Measurements from ENCODE around the gene TIMMDC1. TPM values are rescaled to one million over a fixed set of nuclear protein-coding genes. Genes with fewer than 3 reads are reported as not detected.

TIMMDC1 gene
- total and polyA plus RNA-seq, 10 of the 15 experiments (the other 5 are each of a cell fraction or from before 2014, with no cell fraction given): 55.9 to 146 (median 72.1) TPM

GRCh38 chr3:119457246-119457645, 41.1 kb upstream of the TIMMDC1 start:
- ChIA-PET POLR2A (interaction anchor here (0.6 kb wide), 1 partner anchor 49 kb away, joined by 3 read pairs; no protein-coding TSS in a partner anchor), RAD21 (ENCODE audit: unreplicated experiment) (no interaction called here), CTCF (no interaction called here), SMC1A (ENCODE audit: uncharacterized antibody, unreplicated experiment) (interaction anchor here (1.3 kb wide), 2 partner anchors 17 to 31 kb away, joined by 3 to 4 read pairs; no protein-coding TSS in a partner anchor)
- ATAC-seq (no peak), DNase-seq (ENCODE audit: low read depth, low spot score) (no peak), FAIRE-seq (no peak)
- WGBS (ENCODE audit: insufficient coverage, insufficient replicate concordance, low lambda C conversion rate, missing lambda C conversion rate): 100% methylated on average over 4 of the region's 4 CpGs
- H3K27ac ChIP-seq (ENCODE audit: control insufficient read depth, insufficient read depth): no peak overlapping the region
- in situ Hi-C loops (cut with MboI): no loop called here
- H3K4me3 ChIP-seq: no peak overlapping the region
- no peak overlapping the region; the same call in 1 of the 2 replicates for H3K4me2 ChIP-seq (ENCODE audit: control insufficient read depth, insufficient read depth)
- intact Hi-C loops (cut with micrococcal nuclease; ENCODE audit: unreplicated experiment): no loop called here
- H3K36me3 ChIP-seq (ENCODE audit: control insufficient read depth in 2 of 2, insufficient read depth in 2 of 2, low read length in 1 of 2): peaks cover 1 to 41% of the 10 kb centered on the region in 2 experiments; a peak in 3 of 4 replicates
- TF ChIP-seq MTA3 (IDR thresholded peaks at IDR 0.05; ENCODE audit: borderline replicate concordance, low read length) (no peak), TCF12 (IDR thresholded peaks at IDR 0.05; ENCODE audit: low read depth, low read length) (no peak), NBN (IDR thresholded peaks at IDR 0.05) (no peak), CREB1 (IDR thresholded peaks at IDR 0.05; ENCODE audit: low read depth) (no peak), TBL1XR1 (IDR thresholded peaks at IDR 0.05; ENCODE audit: low read depth, low read length) (no peak), RCOR1 (conservative IDR thresholded peaks at IDR 0.05; ENCODE audit: low read depth, low read length) (no peak), ZNF24 (IDR thresholded peaks at IDR 0.05) (no peak), RB1 (IDR thresholded peaks at IDR 0.05; ENCODE audit: borderline replicate concordance) (no peak), WRNIP1 (IDR thresholded peaks at IDR 0.05; ENCODE audit: borderline replicate concordance, low read depth, low read length) (no peak), RELB (IDR thresholded peaks at IDR 0.05; ENCODE audit: low read depth) (no peak), ESRRA (IDR thresholded peaks at IDR 0.05; ENCODE audit: low read length) (no peak), CBFB (IDR thresholded peaks at IDR 0.05; ENCODE audit: low read depth) (no peak), SMC3 (IDR thresholded peaks at IDR 0.05; ENCODE audit: borderline replicate concordance, low read length) (no peak), GATAD2B (conservative IDR thresholded peaks at IDR 0.05; ENCODE audit: low read depth) (no peak), RBBP5 (conservative IDR thresholded peaks at IDR 0.05) (no peak), CHD1 (IDR thresholded peaks at IDR 0.05; ENCODE audit: low read depth, low read length) (no peak), SPI1 (IDR thresholded peaks at IDR 0.05; ENCODE audit: borderline replicate concordance, insufficient read depth, low read depth, low read length) (no peak)
- TF ChIP-seq, protein P1, sequence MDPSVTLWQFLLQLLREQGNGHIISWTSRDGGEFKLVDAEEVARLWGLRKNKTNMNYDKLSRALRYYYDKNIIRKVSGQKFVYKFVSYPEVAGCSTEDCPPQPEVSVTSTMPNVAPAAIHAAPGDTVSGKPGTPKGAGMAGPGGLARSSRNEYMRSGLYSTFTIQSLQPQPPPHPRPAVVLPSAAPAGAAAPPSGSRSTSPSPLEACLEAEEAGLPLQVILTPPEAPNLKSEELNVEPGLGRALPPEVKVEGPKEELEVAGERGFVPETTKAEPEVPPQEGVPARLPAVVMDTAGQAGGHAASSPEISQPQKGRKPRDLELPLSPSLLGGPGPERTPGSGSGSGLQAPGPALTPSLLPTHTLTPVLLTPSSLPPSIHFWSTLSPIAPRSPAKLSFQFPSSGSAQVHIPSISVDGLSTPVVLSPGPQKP (IDR thresholded peaks at IDR 0.05; ENCODE audit: low read depth, low read length): no peak
- no peaks in the 10 kb centered on the region for H3K9me3 ChIP-seq (replicated peaks; ENCODE audit: control insufficient read depth, insufficient read depth, low read length)
- H3K27me3 ChIP-seq (replicated peaks in 1 of 2; ENCODE audit: control insufficient read depth in 2 of 2, insufficient read depth in 2 of 2, low read length in 1 of 2): no peaks in the 10 kb centered on the region
- H2AFZ ChIP-seq (ENCODE audit: control insufficient read depth, low read depth, low read length): no peak overlapping the region
- no peak overlapping the region for H3K9ac ChIP-seq (ENCODE audit: control insufficient read depth, insufficient read depth, low read length)
- H4K20me1 ChIP-seq (ENCODE audit: control insufficient read depth, insufficient read depth): no peaks in the 10 kb centered on the region
- H3K79me2 ChIP-seq (ENCODE audit: control insufficient read depth, insufficient read depth, low read length): peaks cover 34% of the 10 kb centered on the region
- BruUV-seq (replicated peaks): TSS peak; percentile 1
- peaks cover 4% of the 10 kb centered on the region; the same call in 1 of the 2 replicates for H3K4me1 ChIP-seq (ENCODE audit: control insufficient read depth, insufficient read depth, low read length)

Data from GM12878 (cell line).